ENCODE results near the gene GALNT12. TPM values are rescaled to one million over a fixed set of nuclear protein-coding genes. Genes with fewer than 3 reads are reported as not detected.

Gene GALNT12
- total RNA-seq, 1 experiment from 2014 or later = 3.3 TPM

GRCh38 chr9:98879094-98879962 lies 71.9 kb downstream of the GALNT12 start:
- ChIA-PET POLR2A (no interaction called here), CTCF (no interaction called here)
- no peak overlapping the region for H3K27ac ChIP-seq (ENCODE audit: low read length)
- BruUV-seq (replicated peaks) = no TSS peak
- H3K9me3 ChIP-seq (ENCODE audit: control insufficient read depth, insufficient read depth, low read depth, low read length) = no peaks in the 10 kb centered on the region
- no peaks in the 10 kb centered on the region for H3K4me1 ChIP-seq (ENCODE audit: control insufficient read depth, insufficient read depth, low read length)
- H3K36me3 ChIP-seq (ENCODE audit: control insufficient read depth, insufficient read depth, low read length) = no peaks in the 10 kb centered on the region
- H3K4me3 ChIP-seq (ENCODE audit: low read depth in 2 of 2, low read length in 2 of 2) = no peak overlapping the region
- intact Hi-C loops (cut with micrococcal nuclease; ENCODE audit: unreplicated experiment) (no loop called here), in situ Hi-C loops (cut with HindIII; ENCODE audit: low pct_unique_long_range_greater_than_20kb, low sequenced_read_pairs) (no loop called here)
- no peak for TF ChIP-seq SIN3A (IDR thresholded peaks at IDR 0.05; ENCODE audit: borderline replicate concordance, insufficient read depth, low read depth, low read length)
- TF ChIP-seq, protein P1, sequence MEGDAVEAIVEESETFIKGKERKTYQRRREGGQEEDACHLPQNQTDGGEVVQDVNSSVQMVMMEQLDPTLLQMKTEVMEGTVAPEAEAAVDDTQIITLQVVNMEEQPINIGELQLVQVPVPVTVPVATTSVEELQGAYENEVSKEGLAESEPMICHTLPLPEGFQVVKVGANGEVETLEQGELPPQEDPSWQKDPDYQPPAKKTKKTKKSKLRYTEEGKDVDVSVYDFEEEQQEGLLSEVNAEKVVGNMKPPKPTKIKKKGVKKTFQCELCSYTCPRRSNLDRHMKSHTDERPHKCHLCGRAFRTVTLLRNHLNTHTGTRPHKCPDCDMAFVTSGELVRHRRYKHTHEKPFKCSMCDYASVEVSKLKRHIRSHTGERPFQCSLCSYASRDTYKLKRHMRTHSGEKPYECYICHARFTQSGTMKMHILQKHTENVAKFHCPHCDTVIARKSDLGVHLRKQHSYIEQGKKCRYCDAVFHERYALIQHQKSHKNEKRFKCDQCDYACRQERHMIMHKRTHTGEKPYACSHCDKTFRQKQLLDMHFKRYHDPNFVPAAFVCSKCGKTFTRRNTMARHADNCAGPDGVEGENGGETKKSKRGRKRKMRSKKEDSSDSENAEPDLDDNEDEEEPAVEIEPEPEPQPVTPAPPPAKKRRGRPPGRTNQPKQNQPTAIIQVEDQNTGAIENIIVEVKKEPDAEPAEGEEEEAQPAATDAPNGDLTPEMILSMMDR (IDR thresholded peaks at IDR 0.05) = no peak
- TF ChIP-seq POLR2AphosphoS5 (IDR thresholded peaks at IDR 0.05; ENCODE audit: low read depth, low read length) = no peak
- no peak for ATAC-seq
- no peaks in the 10 kb centered on the region for H3K27me3 ChIP-seq (ENCODE audit: control insufficient read depth, insufficient read depth, low read length)
- DNase-seq (ENCODE audit: low read depth, low spot score) = no peak

- DNase-seq (ENCODE audit: low read depth, low spot score) (no peak), ATAC-seq (no peak)
- intact Hi-C loops (cut with micrococcal nuclease; ENCODE audit: unreplicated experiment) = no loop called here
- H3K27ac ChIP-seq (ENCODE audit: low read length) = no peak overlapping the region
- no TSS peak for BruUV-seq (replicated peaks)
- CTCF ChIA-PET = no interaction called here
- TF ChIP-seq TCF7L2 (IDR thresholded peaks at IDR 0.05; ENCODE audit: low read depth, low read length) = no peak
- TF ChIP-seq, protein P1 (IDR thresholded peaks at IDR 0.05) = no peak
- no peak for TF ChIP-seq REST (IDR thresholded peaks at IDR 0.05; ENCODE audit: insufficient read depth in 1 of 2, low read depth in 2 of 2, low read length in 1 of 2)
- TF ChIP-seq SIN3A (IDR thresholded peaks at IDR 0.05; ENCODE audit: borderline replicate concordance, insufficient read depth, low read depth, low read length) = no peak
- TF ChIP-seq POLR2AphosphoS5 (IDR thresholded peaks at IDR 0.05; ENCODE audit: low read depth, low read length) = no peak
- no peaks in the 10 kb centered on the region for H3K27me3 ChIP-seq (ENCODE audit: control insufficient read depth, insufficient read depth, low read length)
- H3K36me3 ChIP-seq (ENCODE audit: control insufficient read depth, insufficient read depth, low read length) = no peaks in the 10 kb centered on the region
- in situ Hi-C loops (cut with HindIII; ENCODE audit: low pct_unique_long_range_greater_than_20kb, low sequenced_read_pairs) = no loop called here
- no peaks in the 10 kb centered on the region for H3K4me1 ChIP-seq (ENCODE audit: control insufficient read depth, insufficient read depth, low read length)
- POLR2A ChIA-PET = no interaction called here
- no peak overlapping the region for H3K4me3 ChIP-seq (ENCODE audit: low read depth in 2 of 2, low read length in 2 of 2)
- H3K9me3 ChIP-seq (ENCODE audit: control insufficient read depth, insufficient read depth, low read depth, low read length) = no peaks in the 10 kb centered on the region
These were observed 72.5 kb downstream of the GALNT12 start for GRCh38 chr9:98879963-98880310.
